Neural progenitor cell (in vitro differentiated cells): ENCODE data around the gene MEX3B. TPM values are rescaled to one million over a fixed set of nuclear protein-coding genes. Genes with fewer than 3 reads are reported as not detected.

Experiments used
- DNase-seq: peaks from one replicate; pipeline ENCODE4 v3.0.0-alpha.2; 2016; ENCODE audit warnings: low spot score
- H2AFZ ChIP-seq: fragments of 200-600 bp; sonication (generic); replicated peaks from 2 replicates; pipeline ENCODE4 v1.6.1; 2016; ENCODE audit warnings: antibody characterized with exemption
- H3F3A ChIP-seq: fragments of 200-600 bp; sonication (generic); 2 replicates; pipeline ENCODE4 v1.6.1; 2016; ENCODE audit warnings: antibody characterized with exemption, low read depth
- H3K27ac ChIP-seq: fragments of 200-600 bp; sonication (generic); 2 replicates; pipeline ENCODE4 v1.5.1; 2016; ENCODE audit warnings: mild to moderate bottlenecking
- H3K27me3 ChIP-seq: fragments of 200-600 bp; sonication (generic); 2 replicates; pipeline ENCODE4 v1.6.1; 2016; ENCODE audit warnings: mild to moderate bottlenecking, moderate library complexity
- H3K36me3 ChIP-seq: fragments of 200-600 bp; sonication (generic); 2 replicates; pipeline ENCODE4 v1.5.1; 2016
- H3K4me1 ChIP-seq: fragments of 200-600 bp; sonication (generic); 2 replicates; pipeline ENCODE4 v1.6.1; 2016; ENCODE audit warnings: mixed run types
- H3K4me2 ChIP-seq: fragments of 200-600 bp; sonication (generic); 2 replicates; pipeline ENCODE4 v1.6.1; 2016
- H3K4me3 ChIP-seq: fragments of 200-600 bp; sonication (generic); 2 replicates; pipeline ENCODE4 v1.5.1; 2016
- H3K79me2 ChIP-seq: fragments of 200-600 bp; sonication (generic); 2 replicates; pipeline ENCODE4 v1.6.1; 2016; ENCODE audit warnings: low read depth
- H3K9ac ChIP-seq: fragments of 200-600 bp; sonication (generic); 2 replicates; pipeline ENCODE4 v1.6.1; 2016
- H3K9me3 ChIP-seq: fragments of 200-600 bp; sonication (generic); 2 replicates; pipeline ENCODE4 v1.5.1; 2016; ENCODE audit warnings: low read depth
- H4K20me1 ChIP-seq: fragments of 200-600 bp; sonication (generic); 2 replicates; pipeline ENCODE4 v1.6.1; 2016; ENCODE audit warnings: low read depth
- H3K27ac Mint-ChIP-seq: 3 replicates; pipeline ENCODE4 v1.8.0; 2021; ENCODE audit warnings: mixed read lengths
- H3K27me3 Mint-ChIP-seq: 2 replicates; pipeline ENCODE4 v1.8.0; 2022; ENCODE audit warnings: low read depth, mild to moderate bottlenecking, inconsistent platforms, moderate library complexity, mixed read lengths; ENCODE audit not compliant: insufficient read depth
- H3K36me3 Mint-ChIP-seq: 3 replicates; pipeline ENCODE4 v1.8.0; 2021; ENCODE audit warnings: mixed read lengths
- H3K4me1 Mint-ChIP-seq: 3 replicates; pipeline ENCODE4 v1.8.0; 2021; ENCODE audit warnings: mixed read lengths
- H3K4me3 Mint-ChIP-seq: 3 replicates; pipeline ENCODE4 v1.8.0; 2021; ENCODE audit warnings: mild to moderate bottlenecking, moderate library complexity, mixed read lengths
- H3K9me3 Mint-ChIP-seq: 3 replicates; pipeline ENCODE4 v1.8.0; 2020; ENCODE audit warnings: mixed read lengths
- EZH2 ChIP-seq: fragments of 200-600 bp; sonication (generic); IDR thresholded peaks from 2 replicates; pipeline ENCODE4 v1.6.1; 2017; ENCODE audit warnings: antibody characterized with exemption, mild to moderate bottlenecking, moderate library complexity
- EZH2phosphoT487 ChIP-seq: fragments of 200-600 bp; sonication (generic); IDR thresholded peaks from 2 replicates; pipeline ENCODE4 v1.6.1; 2017; ENCODE audit warnings: antibody characterized with exemption
- total RNA-seq: library from RNA; depleted of rRNA; stranded (reverse); fragments of >200 nt; gene quantifications from 2 replicates; pipeline ENCODE4 v1.2.3, GENCODE V29; 2015; ENCODE audit warnings: low replicate concordance
- TF ChIP-seq, protein P1 (sequence below): fragments of 200-600 bp; sonication (generic); IDR thresholded peaks from 2 replicates; pipeline ENCODE4 v1.5.1; 2017; ENCODE audit warnings: antibody characterized with exemption, mild to moderate bottlenecking

The MEX3B gene
- total RNA-seq, 1 donor from 2014 or later, result 29.5 TPM

DNA sequence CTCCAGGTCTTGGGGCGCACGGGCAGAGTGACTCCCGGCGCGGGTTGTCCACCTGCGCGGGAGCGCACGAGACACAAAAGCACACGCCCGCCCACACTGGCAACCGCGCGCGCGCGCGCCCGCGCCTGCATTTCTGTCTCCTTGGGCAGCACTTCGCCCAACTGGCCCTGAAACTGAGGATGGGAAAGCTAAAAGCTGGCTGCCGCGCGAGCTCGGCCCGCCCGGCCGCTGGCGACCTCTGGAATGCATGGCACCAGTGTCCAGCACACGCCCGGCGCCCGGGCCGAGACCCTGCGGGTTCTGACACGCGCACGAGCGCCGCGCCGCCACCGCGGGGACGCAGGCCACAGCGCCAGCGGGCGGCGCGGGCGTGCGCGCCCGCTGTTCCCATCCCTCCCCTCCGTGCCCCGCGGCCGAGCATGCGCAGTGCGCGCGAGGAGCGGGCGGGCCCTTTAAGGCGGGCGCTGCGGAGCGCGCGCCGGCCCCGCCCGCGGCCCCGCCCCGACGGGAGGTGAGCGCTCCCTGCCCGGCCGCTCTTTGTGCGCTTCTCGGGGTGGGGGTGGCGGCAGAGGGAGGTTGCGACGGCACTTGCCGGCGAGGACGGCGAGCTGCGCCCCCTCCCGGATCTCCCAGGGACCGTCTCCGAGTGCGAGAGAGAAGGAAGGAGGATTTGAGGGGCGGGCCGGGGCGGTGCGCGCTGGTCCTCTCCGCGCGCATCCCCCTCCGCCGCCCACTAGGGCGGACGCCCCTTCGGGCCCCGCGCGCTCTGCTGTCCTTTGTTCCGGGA lies 1.0 kb upstream of the MEX3B start:
- Mint-ChIP-seq H3K9me3 (no peaks in the 10 kb centered on the region), H3K27ac (peak overlapping the region; percentile 98)

DNA sequence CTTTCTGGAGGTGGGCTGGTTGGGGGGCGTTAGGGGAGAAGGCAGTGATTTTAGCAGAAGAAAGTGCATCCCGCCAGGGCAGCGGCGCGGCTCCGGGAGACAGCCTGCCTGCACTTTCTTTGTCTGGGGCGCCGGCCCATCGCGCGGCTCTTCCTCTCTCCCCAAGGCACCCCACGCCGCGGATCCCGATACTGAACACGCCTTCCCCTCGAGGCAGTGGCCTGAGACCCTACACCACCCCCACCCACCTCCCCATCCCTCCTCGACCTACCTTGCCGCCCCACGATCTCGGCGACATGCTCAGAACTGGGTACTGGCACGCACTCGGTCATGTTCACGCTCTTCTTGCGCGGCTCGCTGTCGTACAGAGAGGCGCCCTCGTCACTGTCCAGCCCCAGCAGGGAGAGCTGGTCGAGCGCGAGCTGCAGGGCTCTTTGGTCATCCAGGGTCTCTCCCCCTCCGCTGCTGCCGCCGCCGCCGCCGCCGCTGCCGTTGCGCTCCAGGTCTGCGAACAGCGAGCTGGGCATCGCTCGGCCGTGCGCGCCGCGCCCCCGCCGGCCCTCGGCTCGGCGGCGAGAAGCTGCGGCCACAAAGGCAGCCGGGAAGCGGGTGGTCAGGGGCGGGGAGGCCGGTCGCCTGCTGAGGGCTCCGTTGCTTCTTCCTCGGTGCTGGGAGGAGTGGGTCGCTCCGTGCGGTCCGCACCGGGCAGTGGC lies 483 bp downstream of the MEX3B start:
- peak overlapping the region; percentile 73 for H3K9ac ChIP-seq
- Mint-ChIP-seq H3K9me3 (no peaks in the 10 kb centered on the region), H3K27ac (peak overlapping the region; percentile 96), H3K27me3 (peaks cover 13% of the 10 kb centered on the region), H3K4me1 (peaks cover 32% of the 10 kb centered on the region), H3K4me3 (peak overlapping the region; percentile 99), H3K36me3 (peaks cover 11% of the 10 kb centered on the region)
- TF ChIP-seq EZH2 (no peak), EZH2phosphoT487 (no peak)
- TF ChIP-seq, protein P1, sequence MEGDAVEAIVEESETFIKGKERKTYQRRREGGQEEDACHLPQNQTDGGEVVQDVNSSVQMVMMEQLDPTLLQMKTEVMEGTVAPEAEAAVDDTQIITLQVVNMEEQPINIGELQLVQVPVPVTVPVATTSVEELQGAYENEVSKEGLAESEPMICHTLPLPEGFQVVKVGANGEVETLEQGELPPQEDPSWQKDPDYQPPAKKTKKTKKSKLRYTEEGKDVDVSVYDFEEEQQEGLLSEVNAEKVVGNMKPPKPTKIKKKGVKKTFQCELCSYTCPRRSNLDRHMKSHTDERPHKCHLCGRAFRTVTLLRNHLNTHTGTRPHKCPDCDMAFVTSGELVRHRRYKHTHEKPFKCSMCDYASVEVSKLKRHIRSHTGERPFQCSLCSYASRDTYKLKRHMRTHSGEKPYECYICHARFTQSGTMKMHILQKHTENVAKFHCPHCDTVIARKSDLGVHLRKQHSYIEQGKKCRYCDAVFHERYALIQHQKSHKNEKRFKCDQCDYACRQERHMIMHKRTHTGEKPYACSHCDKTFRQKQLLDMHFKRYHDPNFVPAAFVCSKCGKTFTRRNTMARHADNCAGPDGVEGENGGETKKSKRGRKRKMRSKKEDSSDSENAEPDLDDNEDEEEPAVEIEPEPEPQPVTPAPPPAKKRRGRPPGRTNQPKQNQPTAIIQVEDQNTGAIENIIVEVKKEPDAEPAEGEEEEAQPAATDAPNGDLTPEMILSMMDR, result no peak
- peaks cover 45% of the 10 kb centered on the region for H4K20me1 ChIP-seq
- H2AFZ ChIP-seq, result peak overlapping the region; percentile 3
- H3K9me3 ChIP-seq, result no peaks in the 10 kb centered on the region
- H3K79me2 ChIP-seq, result peaks cover 46% of the 10 kb centered on the region
- H3K4me2 ChIP-seq, result peak overlapping the region; percentile 89
- peaks cover 43% of the 10 kb centered on the region for H3K4me1 ChIP-seq
- peaks cover 23% of the 10 kb centered on the region for H3K27me3 ChIP-seq
- peak overlapping the region; percentile 90 for H3K4me3 ChIP-seq
- H3K36me3 ChIP-seq, result peaks cover 10% of the 10 kb centered on the region
- peak; percentile 80 for DNase-seq
- peak overlapping the region; percentile 93 for H3K27ac ChIP-seq
- peaks cover 52% of the 10 kb centered on the region for H3F3A ChIP-seq

More for the DNA sequence above, 1.0 kb upstream of the MEX3B start:
- Mint-ChIP-seq H3K4me1 (peaks cover 25% of the 10 kb centered on the region), H3K36me3 (peaks cover 11% of the 10 kb centered on the region), H3K27me3 (peaks cover 13% of the 10 kb centered on the region), H3K4me3 (peak overlapping the region; percentile 95)
- peaks cover 38% of the 10 kb centered on the region for H3K79me2 ChIP-seq
- peak overlapping the region; percentile 40 for H3K9ac ChIP-seq
- H3K27me3 ChIP-seq, result peaks cover 23% of the 10 kb centered on the region
- DNase-seq, result peak; percentile 98
- H3F3A ChIP-seq, result peaks cover 37% of the 10 kb centered on the region
- H3K9me3 ChIP-seq, result no peaks in the 10 kb centered on the region
- H3K4me3 ChIP-seq, result peak overlapping the region; percentile 90
- peaks cover 29% of the 10 kb centered on the region for H4K20me1 ChIP-seq
- H3K36me3 ChIP-seq, result peaks cover 9% of the 10 kb centered on the region
- H3K27ac ChIP-seq, result peak overlapping the region; percentile 93
- peaks cover 34% of the 10 kb centered on the region for H3K4me1 ChIP-seq
- peak overlapping the region; percentile 70 for H3K4me2 ChIP-seq
- TF ChIP-seq, protein P1, result peak; percentile 79
- no peak for TF ChIP-seq EZH2phosphoT487
- H2AFZ ChIP-seq, result peak overlapping the region; percentile 38

DNA sequence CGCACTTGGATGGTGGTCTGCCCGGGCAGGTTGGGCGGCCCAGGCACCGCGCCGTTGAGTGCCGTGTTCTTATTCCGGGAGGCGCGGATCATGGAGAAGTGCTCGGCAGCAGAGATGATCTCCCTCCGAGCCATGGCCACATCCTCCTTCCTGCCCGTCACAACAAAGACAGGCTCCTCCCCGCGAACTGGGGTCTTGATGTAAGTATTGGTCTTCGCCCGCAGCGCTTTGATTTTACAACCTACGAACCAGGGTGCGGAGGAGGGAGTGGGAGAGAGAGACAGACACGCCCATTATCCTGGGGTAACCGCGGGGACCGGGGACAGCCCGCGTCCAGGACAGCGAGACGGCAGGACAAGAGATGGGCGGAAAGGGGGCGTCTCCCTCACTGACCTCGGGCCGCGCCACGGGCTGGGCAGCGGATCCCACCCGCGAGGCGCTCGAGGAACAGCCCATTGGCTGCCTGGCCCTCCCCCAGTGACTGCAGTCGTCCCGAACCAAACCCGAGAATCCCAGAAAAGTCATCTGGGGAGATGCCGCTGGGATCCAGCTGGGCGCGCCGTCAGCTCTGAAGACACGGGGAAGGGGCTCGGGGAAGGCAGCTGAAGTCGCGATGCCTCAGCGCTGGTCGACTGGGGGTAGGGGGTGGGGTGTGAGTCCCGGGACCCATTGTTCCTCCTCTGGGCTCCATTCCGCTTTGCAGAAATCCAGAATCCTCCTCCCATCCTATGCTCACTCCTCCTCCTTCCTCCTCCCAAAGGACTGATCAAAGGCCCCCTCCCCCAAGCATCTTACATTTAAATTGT lies 1.2 kb downstream of the MEX3B start:
- DNase-seq, result peak; percentile 84
- peak overlapping the region; percentile 99 for H3K4me3 Mint-ChIP-seq
- Histone ChIP-seq H2AFZ (peak overlapping the region; percentile 3), H4K20me1 (peaks cover 52% of the 10 kb centered on the region), H3K27me3 (peaks cover 16% of the 10 kb centered on the region), H3K79me2 (peaks cover 46% of the 10 kb centered on the region), H3K9me3 (no peaks in the 10 kb centered on the region), H3K36me3 (peaks cover 10% of the 10 kb centered on the region), H3K9ac (peak overlapping the region; percentile 73), H3F3A (peaks cover 52% of the 10 kb centered on the region), H3K4me2 (peak overlapping the region; percentile 89), H3K27ac (peak overlapping the region; percentile 93), H3K4me3 (peak overlapping the region; percentile 90), H3K4me1 (peaks cover 43% of the 10 kb centered on the region)
- no peak for TF ChIP-seq EZH2phosphoT487
- no peak for TF ChIP-seq EZH2
- TF ChIP-seq, protein P1, result no peak
- peaks cover 33% of the 10 kb centered on the region for H3K4me1 Mint-ChIP-seq
- H3K27ac Mint-ChIP-seq, result peak overlapping the region; percentile 96
- peaks cover 13% of the 10 kb centered on the region for H3K27me3 Mint-ChIP-seq
- H3K9me3 Mint-ChIP-seq, result no peaks in the 10 kb centered on the region
- H3K36me3 Mint-ChIP-seq, result peaks cover 11% of the 10 kb centered on the region
